ENCODE data around the gene S1PR4.

- TF ChIP-seq CTCF (conservative IDR thresholded peaks at IDR 0.05; ENCODE audit: low read depth, low read length) (no peak), EZH2 (IDR thresholded peaks at IDR 0.05; ENCODE audit: low read length, unreplicated experiment) (no peak), EZH2phosphoT487 (IDR thresholded peaks at IDR 0.05; ENCODE audit: borderline replicate concordance, low read length) (no peak)
These were observed 32.6 kb downstream of the S1PR4 start for GRCh38 chr19:3211191-3211590.
